GM23248 (cell line): ENCODE measurements around the gene ELK3. TPM values are rescaled to one million over a fixed set of nuclear protein-coding genes. Genes with fewer than 3 reads are reported as not detected.

Experiments used
- DNase-seq: peaks from one replicate; pipeline ENCODE4 v3.0.0-alpha.2; 2015
- H2AFZ ChIP-seq: fragments of 200-600 bp; sonication (generic); 2 replicates; pipeline ENCODE4 v1.6.1; 2016; ENCODE audit warnings: antibody characterized with exemption
- H3F3A ChIP-seq: fragments of 200-600 bp; sonication (generic); 2 replicates; pipeline ENCODE4 v1.6.1; 2016; ENCODE audit warnings: mild to moderate bottlenecking, antibody characterized with exemption, mixed run types; ENCODE audit not compliant: insufficient read depth
- H3K27ac ChIP-seq: fragments of 200-600 bp; sonication (generic); 2 replicates; pipeline ENCODE4 v1.5.1; 2016; ENCODE audit warnings: mild to moderate bottlenecking
- H3K27me3 ChIP-seq: fragments of 200-600 bp; sonication (generic); replicated peaks from 2 replicates; pipeline ENCODE4 v1.6.1; 2016; ENCODE audit warnings: mild to moderate bottlenecking; ENCODE audit not compliant: insufficient read depth
- H3K36me3 ChIP-seq: fragments of 200-600 bp; sonication (generic); 2 replicates; pipeline ENCODE4 v1.6.1; 2016; ENCODE audit warnings: low read depth, mild to moderate bottlenecking
- H3K4me1 ChIP-seq: fragments of 200-600 bp; sonication (generic); 2 replicates; pipeline ENCODE4 v1.6.1; 2016; ENCODE audit warnings: mild to moderate bottlenecking; ENCODE audit not compliant: insufficient read depth
- H3K4me2 ChIP-seq: fragments of 200-600 bp; sonication (generic); one replicate; pipeline ENCODE4 v1.6.1; 2016; ENCODE audit warnings: mild to moderate bottlenecking; ENCODE audit not compliant: unreplicated experiment
- H3K4me3 ChIP-seq: fragments of 200-600 bp; sonication (generic); 2 replicates; pipeline ENCODE4 v1.5.1; 2016; ENCODE audit warnings: mild to moderate bottlenecking
- H3K79me2 ChIP-seq: fragments of 200-600 bp; sonication (generic); 2 replicates; pipeline ENCODE4 v1.6.1; 2016; ENCODE audit warnings: mild to moderate bottlenecking; ENCODE audit not compliant: insufficient read depth
- H3K9ac ChIP-seq: fragments of 200-600 bp; sonication (generic); 2 replicates; pipeline ENCODE4 v1.6.1; 2016; ENCODE audit warnings: mild to moderate bottlenecking
- H3K9me2 ChIP-seq: fragments of 200-600 bp; sonication (generic); 2 replicates; pipeline ENCODE4 v1.6.1; 2016; ENCODE audit warnings: mixed run types, mild to moderate bottlenecking, moderate library complexity; ENCODE audit not compliant: insufficient read depth
- H3K9me3 ChIP-seq: fragments of 200-600 bp; sonication (generic); one replicate; pipeline ENCODE4 v1.6.1; 2017; ENCODE audit warnings: low read depth
- H4K20me1 ChIP-seq: fragments of 200-600 bp; sonication (generic); 2 replicates; pipeline ENCODE4 v1.6.0; 2016; ENCODE audit not compliant: insufficient read depth
- EZH2 ChIP-seq: fragments of 200-600 bp; sonication (generic); IDR thresholded peaks from 2 replicates; pipeline ENCODE4 v1.6.1; 2018; ENCODE audit warnings: antibody characterized with exemption, mild to moderate bottlenecking; ENCODE audit not compliant: insufficient read depth, poor library complexity, severe bottlenecking
- EZH2phosphoT487 ChIP-seq: fragments of 200-600 bp; sonication (generic); IDR thresholded peaks from 2 replicates; pipeline ENCODE4 v1.6.1; 2018; ENCODE audit warnings: antibody characterized with exemption, moderate library complexity, mild to moderate bottlenecking, low read depth; ENCODE audit not compliant: insufficient read depth
- WGBS, 2 experiments: methylation state at CpG; one replicate each; pipeline ENCODE4 v1.1.6; 2015 to 2017; ENCODE audit warnings: low lambda C conversion rate in 2 of 2, low coverage in 1 of 2; ENCODE audit errors: missing lambda C conversion rate in 2 of 2; 5-methylcytosine and 5-hydroxymethylcytosine counted together
- in situ Hi-C: fragments of 300-500 bp; cut with MboI; formaldehyde crosslinking; loops from 2 replicates; pipeline ENCODE4 v1.15.0; 2020
- polyA plus RNA-seq: library from polyadenylated mRNA; unstranded; fragments of >200 nt; fragmentation: Nextera tagmentation; extraction: Ambion mirVana; gene quantifications from 2 replicates; pipeline ENCODE4 v1.2.1, GENCODE V29; 2016
- total RNA-seq: library from RNA; depleted of rRNA; stranded (reverse); fragments of >200 nt; shearing (Covaris generic); gene quantifications from 2 replicates; pipeline ENCODE4 v1.2.3, GENCODE V29; 2014

The ELK3 gene
- total and polyA plus RNA-seq, 2 experiments from 2014 or later: 31.9 to 51.9 TPM

GRCh38 chr12:96164951-96165811 is 29.0 kb upstream of the ELK3 start:
- no peak overlapping the region for H3K4me2 ChIP-seq
- H3K27ac ChIP-seq: no peak overlapping the region
- WGBS, 2 experiments: 74 to 77% methylated on average over 14 of the region's 14 CpGs
- H2AFZ ChIP-seq: no peak overlapping the region
- no peaks in the 10 kb centered on the region for H3K9me2 ChIP-seq
- H3K9ac ChIP-seq: no peak overlapping the region
- H3K36me3 ChIP-seq: no peaks in the 10 kb centered on the region
- TF ChIP-seq EZH2 (no peak), EZH2phosphoT487 (no peak)
- no peak for DNase-seq
- H3F3A ChIP-seq: no peaks in the 10 kb centered on the region
- H3K79me2 ChIP-seq: no peaks in the 10 kb centered on the region
- no peaks in the 10 kb centered on the region for H3K27me3 ChIP-seq
- H3K9me3 ChIP-seq: no peaks in the 10 kb centered on the region
- no peak overlapping the region for H3K4me3 ChIP-seq
- H3K4me1 ChIP-seq: no peaks in the 10 kb centered on the region
- no peaks in the 10 kb centered on the region for H4K20me1 ChIP-seq
- in situ Hi-C loops: no loop called here

GRCh38 chr12:96166765-96167164 is 27.4 kb upstream of the ELK3 start:
- Histone ChIP-seq H3K4me1 (no peaks in the 10 kb centered on the region), H3K9ac (no peak overlapping the region), H3K9me2 (no peaks in the 10 kb centered on the region), H3K4me3 (no peak overlapping the region), H2AFZ (no peak overlapping the region), H4K20me1 (no peaks in the 10 kb centered on the region), H3K79me2 (no peaks in the 10 kb centered on the region), H3K27me3 (no peaks in the 10 kb centered on the region), H3K4me2 (no peak overlapping the region), H3K9me3 (no peaks in the 10 kb centered on the region), H3F3A (no peaks in the 10 kb centered on the region), H3K27ac (no peak overlapping the region), H3K36me3 (no peaks in the 10 kb centered on the region)
- WGBS, 2 experiments: 39 to 50% methylated on average over 2 of the region's 2 CpGs
- no peak for DNase-seq
- in situ Hi-C loops: no loop called here
- TF ChIP-seq EZH2: no peak
- TF ChIP-seq EZH2phosphoT487: no peak

GRCh38 chr12:96167492-96167891 is 26.7 kb upstream of the ELK3 start:
- Histone ChIP-seq H3K9me3 (no peaks in the 10 kb centered on the region), H3K4me2 (no peak overlapping the region), H4K20me1 (no peaks in the 10 kb centered on the region), H3K27ac (no peak overlapping the region), H3K36me3 (no peaks in the 10 kb centered on the region), H3K9me2 (no peaks in the 10 kb centered on the region), H3K4me3 (no peak overlapping the region), H3F3A (no peaks in the 10 kb centered on the region), H3K79me2 (no peaks in the 10 kb centered on the region), H3K27me3 (no peaks in the 10 kb centered on the region), H3K9ac (no peak overlapping the region), H2AFZ (no peak overlapping the region), H3K4me1 (no peaks in the 10 kb centered on the region)
- no peak for DNase-seq
- WGBS, 2 experiments: 90 to 93% methylated on average over 1 of the region's 1 CpG
- in situ Hi-C loops: no loop called here
- TF ChIP-seq EZH2phosphoT487 (no peak), EZH2 (no peak)

GRCh38 chr12:96170328-96170727 is 23.8 kb upstream of the ELK3 start:
- H2AFZ ChIP-seq: no peak overlapping the region
- H3K9me3 ChIP-seq: no peaks in the 10 kb centered on the region
- H3K27me3 ChIP-seq: no peaks in the 10 kb centered on the region
- H3F3A ChIP-seq: no peaks in the 10 kb centered on the region
- in situ Hi-C loops: no loop called here
- H3K4me1 ChIP-seq: no peaks in the 10 kb centered on the region
- WGBS, 2 experiments: 58 to 63% methylated on average over 9 of the region's 9 CpGs
- no peaks in the 10 kb centered on the region for H3K36me3 ChIP-seq
- no peaks in the 10 kb centered on the region for H4K20me1 ChIP-seq
- H3K9ac ChIP-seq: no peak overlapping the region
- H3K79me2 ChIP-seq: no peaks in the 10 kb centered on the region
- H3K9me2 ChIP-seq: no peaks in the 10 kb centered on the region
- no peak overlapping the region for H3K27ac ChIP-seq
- no peak for DNase-seq
- TF ChIP-seq EZH2phosphoT487: no peak
- no peak for TF ChIP-seq EZH2
- H3K4me3 ChIP-seq: no peak overlapping the region
- H3K4me2 ChIP-seq: no peak overlapping the region
